Hypothalamus (tissue), 51 donors: ENCODE results near the gene EIF1.
A peak's percentile ranks its signal among the peaks of the same experiment; 100 is the strongest.

Source experiments
- DNase-seq, 51 donors: peaks; one replicate each; lab custom pipeline; 2025; lab: John Stamatoyannopoulos, UW

EIF1 gene

GRCh38 chr17:41654678-41655607, 33.7 kb upstream of the EIF1 start:
- DNase-seq, result no peak

- no peak for DNase-seq
These were observed 33.0 kb upstream of the EIF1 start for GRCh38 chr17:41655611-41656111.

- no peak for DNase-seq
These were observed 32.2 kb upstream of the EIF1 start for GRCh38 chr17:41656249-41657023.

- no peak for DNase-seq
These were observed 31.4 kb upstream of the EIF1 start for GRCh38 chr17:41657176-41657754.

GRCh38 chr17:41657936-41658335, 30.7 kb upstream of the EIF1 start:
- DNase-seq, result no peak

- DNase-seq, result no peak
These were observed 29.8 kb upstream of the EIF1 start for GRCh38 chr17:41658846-41659245.

GRCh38 chr17:41659427-41660212, 29.1 kb upstream of the EIF1 start:
- DNase-seq, result no peak

GRCh38 chr17:41660221-41660711, 28.4 kb upstream of the EIF1 start:
- DNase-seq, result no peak

GRCh38 chr17:41663451-41664171, 25.1 kb upstream of the EIF1 start:
- DNase-seq, result no peak

GRCh38 chr17:41664172-41664457, 24.6 kb upstream of the EIF1 start:
- no peak for DNase-seq

GRCh38 chr17:41664587-41665565, 23.8 kb upstream of the EIF1 start:
- DNase-seq, result no peak

- DNase-seq, result peak in 50 of 51 donors; percentile 41 to 91 (median 74)
These were observed 23.0 kb upstream of the EIF1 start for GRCh38 chr17:41665566-41666236.

- peak in 15 of 51 donors; percentile 14 to 74 (median 43) for DNase-seq
These were observed 22.4 kb upstream of the EIF1 start for GRCh38 chr17:41666237-41666641.

GRCh38 chr17:41666708-41667279, 21.9 kb upstream of the EIF1 start:
- peak; percentile 9 to 89 (median 66) for DNase-seq

GRCh38 chr17:41667280-41668041, 21.2 kb upstream of the EIF1 start:
- no peak for DNase-seq

- no peak for DNase-seq
These were observed 16.5 kb upstream of the EIF1 start for GRCh38 chr17:41672153-41672552.
